Measurements from ENCODE around the gene DOC2A. TPM values are rescaled to one million over a fixed set of nuclear protein-coding genes. Genes with fewer than 3 reads are reported as not detected.

Gene DOC2A
- total and polyA plus RNA-seq, 2 experiments from 2014 or later = 9.8 to 10.0 TPM

DNA sequence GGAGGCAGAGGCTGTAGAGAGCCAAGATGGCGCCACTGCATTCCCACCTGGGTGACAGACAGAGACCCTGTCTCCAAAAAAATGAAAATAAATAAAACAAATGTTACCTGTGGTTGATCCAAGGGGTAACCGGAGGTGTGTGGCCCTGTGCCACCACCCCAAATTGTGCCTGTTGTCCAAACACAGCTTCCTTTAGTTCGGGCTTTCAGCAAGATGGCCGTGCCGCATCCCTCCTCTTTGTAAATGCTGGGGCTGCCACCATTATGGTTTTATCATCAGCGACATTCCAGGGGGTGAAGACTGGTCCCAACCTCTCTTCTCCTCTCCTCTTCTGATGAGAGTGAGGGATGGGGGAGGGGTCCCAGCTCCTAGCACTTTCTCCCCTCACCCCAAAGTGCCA is 12.1 kb upstream of the DOC2A start, which contains the start of gene C16orf92:
TSS of gene C16orf92 (plus strand) at position 312 of the 400 bp plus-strand sequence. CDS start 143 bp downstream, outside the sequence.
- ATAC-seq = no peak
- H3K4me3 ChIP-seq = no peak within 1 kb of the TSS

GRCh38 chr16:30018731-30019158 is 7.9 kb upstream of the DOC2A start:
- Histone ChIP-seq H3K4me2 (no peak overlapping the region), H3K4me3 (no peak overlapping the region), H3K27me3 (ENCODE audit: insufficient read depth) (no peaks in the 10 kb centered on the region), H3K4me1 (ENCODE audit: insufficient read depth) (no peaks in the 10 kb centered on the region), H4K20me1 (replicated peaks; ENCODE audit: insufficient read depth) (no peaks in the 10 kb centered on the region), H2AFZ (no peak overlapping the region), H3K9me2 (ENCODE audit: insufficient read depth) (no peaks in the 10 kb centered on the region), H3K27ac (ENCODE audit: low read depth) (no peak overlapping the region), H3K36me3 (ENCODE audit: insufficient read depth) (no peaks in the 10 kb centered on the region), H3K79me2 (replicated peaks; ENCODE audit: insufficient read depth) (no peaks in the 10 kb centered on the region), H3F3A (replicated peaks; ENCODE audit: low read depth) (0 out of 2 replicates have a peak, but pooled peaks cover 4% of the 10 kb centered on the region)
- H3K4me1 Mint-ChIP-seq = no peaks in the 10 kb centered on the region; the same call in 2 of the 3 replicates
- ATAC-seq = no peak
- peaks cover 4% of the 10 kb centered on the region for H3K36me3 Mint-ChIP-seq (ENCODE audit: low read depth)
- H3K27ac Mint-ChIP-seq = no peak overlapping the region
- no peak overlapping the region; the same call in 2 of the 3 replicates for H3K4me3 Mint-ChIP-seq
- H3K27me3 Mint-ChIP-seq (ENCODE audit: insufficient read depth, low read depth, poor library complexity) = peaks cover 12% of the 10 kb centered on the region
- no peak for DNase-seq (ENCODE audit: low spot score)
- no peaks in the 10 kb centered on the region; the same call in 2 of the 3 replicates for H3K9me3 Mint-ChIP-seq
- TF ChIP-seq ZNF462 (CRISPR knock-in tag; IDR thresholded peaks at IDR 0.05) (no peak), ZNF331 (CRISPR knock-in tag; IDR thresholded peaks at IDR 0.05; ENCODE audit: low read depth) (no peak), ZNF114 (CRISPR knock-in tag; IDR thresholded peaks at IDR 0.05) (no peak), EZH2 (IDR thresholded peaks at IDR 0.05; ENCODE audit: low read depth, unreplicated experiment) (no peak), CREB1 (CRISPR knock-in tag; IDR thresholded peaks at IDR 0.05; ENCODE audit: low read depth) (no peak), POLR2AphosphoS5 (IDR thresholded peaks at IDR 0.05; ENCODE audit: low read depth) (no peak)
- TF ChIP-seq, protein P1, sequence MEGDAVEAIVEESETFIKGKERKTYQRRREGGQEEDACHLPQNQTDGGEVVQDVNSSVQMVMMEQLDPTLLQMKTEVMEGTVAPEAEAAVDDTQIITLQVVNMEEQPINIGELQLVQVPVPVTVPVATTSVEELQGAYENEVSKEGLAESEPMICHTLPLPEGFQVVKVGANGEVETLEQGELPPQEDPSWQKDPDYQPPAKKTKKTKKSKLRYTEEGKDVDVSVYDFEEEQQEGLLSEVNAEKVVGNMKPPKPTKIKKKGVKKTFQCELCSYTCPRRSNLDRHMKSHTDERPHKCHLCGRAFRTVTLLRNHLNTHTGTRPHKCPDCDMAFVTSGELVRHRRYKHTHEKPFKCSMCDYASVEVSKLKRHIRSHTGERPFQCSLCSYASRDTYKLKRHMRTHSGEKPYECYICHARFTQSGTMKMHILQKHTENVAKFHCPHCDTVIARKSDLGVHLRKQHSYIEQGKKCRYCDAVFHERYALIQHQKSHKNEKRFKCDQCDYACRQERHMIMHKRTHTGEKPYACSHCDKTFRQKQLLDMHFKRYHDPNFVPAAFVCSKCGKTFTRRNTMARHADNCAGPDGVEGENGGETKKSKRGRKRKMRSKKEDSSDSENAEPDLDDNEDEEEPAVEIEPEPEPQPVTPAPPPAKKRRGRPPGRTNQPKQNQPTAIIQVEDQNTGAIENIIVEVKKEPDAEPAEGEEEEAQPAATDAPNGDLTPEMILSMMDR (conservative IDR thresholded peaks at IDR 0.05; ENCODE audit: low read depth in 2 of 2) = no peak
- TF ChIP-seq, protein P2, sequence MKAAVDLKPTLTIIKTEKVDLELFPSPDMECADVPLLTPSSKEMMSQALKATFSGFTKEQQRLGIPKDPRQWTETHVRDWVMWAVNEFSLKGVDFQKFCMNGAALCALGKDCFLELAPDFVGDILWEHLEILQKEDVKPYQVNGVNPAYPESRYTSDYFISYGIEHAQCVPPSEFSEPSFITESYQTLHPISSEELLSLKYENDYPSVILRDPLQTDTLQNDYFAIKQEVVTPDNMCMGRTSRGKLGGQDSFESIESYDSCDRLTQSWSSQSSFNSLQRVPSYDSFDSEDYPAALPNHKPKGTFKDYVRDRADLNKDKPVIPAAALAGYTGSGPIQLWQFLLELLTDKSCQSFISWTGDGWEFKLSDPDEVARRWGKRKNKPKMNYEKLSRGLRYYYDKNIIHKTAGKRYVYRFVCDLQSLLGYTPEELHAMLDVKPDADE (IDR thresholded peaks at IDR 0.05) = no peak

More for the DNA sequence above, 12.1 kb upstream of the DOC2A start, which contains the start of gene C16orf92:
- Histone ChIP-seq H2AFZ (no peak within 1 kb of the TSS), H3K27me3 (ENCODE audit: insufficient read depth) (no peaks in the 10 kb centered on the region), H3K79me2 (replicated peaks; ENCODE audit: insufficient read depth) (no peaks in the 10 kb centered on the region), H3K4me1 (ENCODE audit: insufficient read depth) (no peaks in the 10 kb centered on the region), H3K36me3 (ENCODE audit: insufficient read depth) (no peaks in the 10 kb centered on the region), H3K27ac (ENCODE audit: low read depth) (no peak within 1 kb of the TSS), H4K20me1 (replicated peaks; ENCODE audit: insufficient read depth) (no peaks in the 10 kb centered on the region), H3F3A (replicated peaks; ENCODE audit: low read depth) (0 out of 2 replicates have a peak, but pooled peaks cover 4% of the 10 kb centered on the region), H3K9me2 (ENCODE audit: insufficient read depth) (no peaks in the 10 kb centered on the region), H3K4me2 (no peak within 1 kb of the TSS)
- no peak for TF ChIP-seq ZNF331 (CRISPR knock-in tag; IDR thresholded peaks at IDR 0.05; ENCODE audit: low read depth)
- Mint-ChIP-seq H3K27me3 (ENCODE audit: insufficient read depth, low read depth, poor library complexity) (peaks cover 12% of the 10 kb centered on the region), H3K4me3 (no peak within 1 kb of the TSS), H3K4me1 (peaks cover 6% of the 10 kb centered on the region), H3K9me3 (no peaks in the 10 kb centered on the region; the same call in 2 of the 3 replicates), H3K36me3 (ENCODE audit: low read depth) (peaks cover 3% of the 10 kb centered on the region; the same call in 2 of the 3 replicates), H3K27ac (no peak within 1 kb of the TSS)
- no peak for DNase-seq (ENCODE audit: low spot score)

All from GM23338 (cell line).